Trophoblast cell (in vitro differentiated cells and primary cell): ENCODE results near the gene PCDH1.
"Not testable (repeated sequence)": the region's sequence is repeated elsewhere in the genome, so short reads cannot be mapped to it uniquely, and the experiment has no call there.

Experiments
- DNase-seq, 2 donors: peaks; one replicate each; pipeline ENCODE4 v3.0.0-alpha.2; 2016
- H2AFZ ChIP-seq: 2 replicates; pipeline ENCODE4 v1.6.1; 2013; ENCODE audit warnings: low read length, moderate library complexity, mild to moderate bottlenecking; ENCODE audit not compliant: insufficient read depth, poor library complexity
- H2AK5ac ChIP-seq: 2 replicates; pipeline ENCODE4 v1.6.1; 2013; ENCODE audit warnings: mild to moderate bottlenecking, low read length
- H2BK120ac ChIP-seq: 2 replicates; pipeline ENCODE4 v1.6.1; 2013; ENCODE audit warnings: low read length, mild to moderate bottlenecking, moderate library complexity; ENCODE audit not compliant: insufficient read depth, poor library complexity
- H2BK12ac ChIP-seq: 2 replicates; pipeline ENCODE4 v1.6.1; 2013; ENCODE audit warnings: mild to moderate bottlenecking, low read length, moderate library complexity
- H2BK5ac ChIP-seq: 2 replicates; pipeline ENCODE4 v1.6.1; 2013; ENCODE audit warnings: low read length, low read depth, moderate library complexity, mild to moderate bottlenecking; ENCODE audit not compliant: poor library complexity
- H3K14ac ChIP-seq: 2 replicates; pipeline ENCODE4 v1.6.1; 2013; ENCODE audit warnings: mild to moderate bottlenecking, low read length
- H3K18ac ChIP-seq: 2 replicates; pipeline ENCODE4 v1.6.1; 2013; ENCODE audit warnings: mild to moderate bottlenecking, low read length
- H3K23ac ChIP-seq: 2 replicates; pipeline ENCODE4 v1.6.1; 2013; ENCODE audit warnings: low read length
- H3K27ac ChIP-seq: 2 replicates; pipeline ENCODE4 v1.5.1; 2013; ENCODE audit warnings: low read depth, mild to moderate bottlenecking, inconsistent platforms, low read length, moderate library complexity
- H3K27me3 ChIP-seq: 2 replicates; pipeline ENCODE4 v1.6.1; 2013; ENCODE audit warnings: inconsistent platforms, mild to moderate bottlenecking, low read length, moderate library complexity; ENCODE audit not compliant: insufficient read depth
- H3K36me3 ChIP-seq, 2 experiments: 1 replicate in 1 of 2; 2 replicates in 1 of 2; pipeline ENCODE4 v1.6.1; 2013; ENCODE audit warnings: low read length in 2 of 2, mild to moderate bottlenecking in 2 of 2, moderate library complexity in 1 of 2; ENCODE audit not compliant: insufficient read depth in 2 of 2, control insufficient read depth in 1 of 2
- H3K4ac ChIP-seq: 2 replicates; pipeline ENCODE4 v1.6.1; 2013; ENCODE audit warnings: low read depth, mild to moderate bottlenecking, low read length, moderate library complexity
- H3K4me1 ChIP-seq, 2 experiments: 1 replicate in 1 of 2; 2 replicates in 1 of 2; pipeline ENCODE4 v1.6.1; 2013; ENCODE audit warnings: low read length in 2 of 2, mild to moderate bottlenecking in 2 of 2, moderate library complexity in 1 of 2; ENCODE audit not compliant: insufficient read depth in 2 of 2, control insufficient read depth in 1 of 2
- H3K4me2 ChIP-seq: 2 replicates; pipeline ENCODE4 v1.6.1; 2013; ENCODE audit warnings: inconsistent platforms, mild to moderate bottlenecking, low read length, moderate library complexity
- H3K4me3 ChIP-seq: 2 replicates; pipeline ENCODE4 v1.5.1; 2013; ENCODE audit warnings: mild to moderate bottlenecking, low read depth, low read length, inconsistent platforms
- H3K79me1 ChIP-seq: one replicate; pipeline ENCODE4 v1.6.1; 2013; ENCODE audit warnings: low read length
- H3K79me2 ChIP-seq: 2 replicates; pipeline ENCODE4 v1.6.1; 2013; ENCODE audit warnings: low read length, mild to moderate bottlenecking; ENCODE audit not compliant: control insufficient read depth, insufficient read depth, poor library complexity
- H3K9ac ChIP-seq: 2 replicates; pipeline ENCODE4 v1.6.1; 2013; ENCODE audit warnings: mild to moderate bottlenecking, low read length
- H3K9me3 ChIP-seq: 2 replicates; pipeline ENCODE4 v1.6.1; 2013; ENCODE audit warnings: low read depth, mild to moderate bottlenecking, control low read depth, inconsistent platforms, low read length; ENCODE audit not compliant: insufficient read depth
- H4K12ac ChIP-seq: 2 replicates; pipeline ENCODE4 v1.6.1; 2013; ENCODE audit warnings: low read depth, mild to moderate bottlenecking, low read length, moderate library complexity
- H4K8ac ChIP-seq: 2 replicates; pipeline ENCODE4 v1.6.1; 2013; ENCODE audit warnings: low read depth, mild to moderate bottlenecking, low read length, moderate library complexity
- H4K91ac ChIP-seq: one replicate; pipeline ENCODE4 v1.6.1; 2013; ENCODE audit warnings: low read depth, mild to moderate bottlenecking, low read length, moderate library complexity
- WGBS: extraction: QIAGEN DNeasy Blood & Tissue Kit; methylation state at CpG from one replicate; pipeline ENCODE4 v1.1.7; 2013; ENCODE audit warnings: missing lambda C conversion rate; ENCODE audit not compliant: insufficient read length, insufficient coverage; ENCODE audit errors: extremely low coverage; 5-methylcytosine and 5-hydroxymethylcytosine counted together

The PCDH1 gene

DNA sequence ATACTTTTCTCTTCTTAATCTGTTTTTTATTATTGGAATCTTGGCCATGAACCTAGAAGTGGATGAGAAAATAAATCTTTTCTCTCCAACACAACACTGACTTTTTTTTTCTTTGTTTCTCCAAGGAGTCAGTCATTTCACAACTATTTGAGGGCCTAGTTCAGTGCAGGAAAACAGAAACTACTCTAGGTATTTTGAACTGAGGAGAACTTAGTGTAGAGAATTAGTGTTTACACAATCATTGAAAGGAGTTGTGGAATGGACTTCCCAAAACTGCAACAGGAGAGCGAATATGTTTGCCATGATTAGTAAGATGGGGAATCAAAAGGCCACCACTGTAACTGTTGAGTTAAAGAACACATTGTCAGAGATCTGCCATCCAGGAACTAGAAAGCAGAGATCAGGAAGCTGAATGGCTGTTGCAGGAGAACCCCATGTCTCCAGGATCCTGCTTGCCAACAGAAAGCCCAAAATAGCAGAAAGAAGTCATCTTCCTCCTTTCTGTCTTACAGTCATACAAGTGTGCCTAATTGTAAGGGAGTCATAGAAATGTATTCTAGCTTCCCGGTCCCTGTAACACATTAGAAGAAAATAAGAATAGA lies 20.3 kb upstream of the PCDH1 start:
- Histone ChIP-seq H2AFZ (no peak overlapping the region), H2BK5ac (no peak overlapping the region), H4K91ac (no peak overlapping the region), H2BK12ac (no peak overlapping the region), H3K4ac (no peak overlapping the region), H4K12ac (no peak overlapping the region), H3K4me2 (no peak overlapping the region), H3K79me2 (no peaks in the 10 kb centered on the region), H3K4me1 (no peaks in the 10 kb centered on the region), H2BK120ac (no peak overlapping the region), H3K36me3 (no peaks in the 10 kb centered on the region), H3K23ac (no peak overlapping the region), H3K79me1 (no peaks in the 10 kb centered on the region), H3K27me3 (no peaks in the 10 kb centered on the region), H3K4me3 (no peak overlapping the region), H3K18ac (no peak overlapping the region), H3K9ac (no peak overlapping the region), H3K9me3 (peaks cover 2% of the 10 kb centered on the region), H3K27ac (no peak overlapping the region), H4K8ac (no peak overlapping the region), H2AK5ac (no peak overlapping the region), H3K14ac (no peak overlapping the region)
- WGBS: no CpG with 5 or more reads among the region's 2 CpGs
- peak in 1 of 2 donors; percentile 13 for DNase-seq

DNA sequence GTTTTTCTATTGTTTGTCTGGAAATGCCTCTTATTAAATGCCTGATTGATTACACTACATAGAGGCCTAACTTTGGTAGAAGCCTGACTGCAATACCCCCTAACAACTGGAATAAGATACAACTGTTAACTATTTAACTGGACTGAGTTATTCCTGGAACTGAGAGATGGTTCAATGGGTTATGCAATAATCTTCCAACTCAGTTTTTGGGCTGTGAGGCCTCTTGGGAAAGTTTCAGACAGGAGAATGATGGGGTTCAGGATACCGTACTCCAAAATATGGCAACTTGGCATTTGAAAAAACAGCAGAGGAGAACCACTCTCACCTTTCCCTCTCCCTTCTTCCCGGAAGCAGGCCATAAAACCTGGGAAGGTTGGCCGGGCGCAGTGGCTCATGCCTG lies 19.2 kb upstream of the PCDH1 start:
- H2AFZ ChIP-seq: no peak overlapping the region
- no peak overlapping the region for H2BK12ac ChIP-seq
- H3K36me3 ChIP-seq: no peaks in the 10 kb centered on the region
- H3K4me1 ChIP-seq: no peaks in the 10 kb centered on the region
- no peak overlapping the region for H3K4ac ChIP-seq
- H3K9me3 ChIP-seq: peaks cover 2% of the 10 kb centered on the region
- H3K4me3 ChIP-seq: no peak overlapping the region
- H3K79me2 ChIP-seq: no peaks in the 10 kb centered on the region
- no peak overlapping the region for H4K91ac ChIP-seq
- WGBS: no CpG with 5 or more reads among the region's 4 CpGs
- H4K8ac ChIP-seq: no peak overlapping the region
- no peaks in the 10 kb centered on the region for H3K79me1 ChIP-seq
- no peak overlapping the region for H2BK120ac ChIP-seq
- no peak overlapping the region for H2AK5ac ChIP-seq
- no peak overlapping the region for H3K9ac ChIP-seq
- no peak overlapping the region for H3K23ac ChIP-seq
- H3K18ac ChIP-seq: no peak overlapping the region
- H3K27ac ChIP-seq: no peak overlapping the region
- H4K12ac ChIP-seq: no peak overlapping the region
- H3K27me3 ChIP-seq: no peaks in the 10 kb centered on the region
- no peak overlapping the region for H2BK5ac ChIP-seq
- DNase-seq: no peak
- no peak overlapping the region for H3K14ac ChIP-seq
- no peak overlapping the region for H3K4me2 ChIP-seq

DNA sequence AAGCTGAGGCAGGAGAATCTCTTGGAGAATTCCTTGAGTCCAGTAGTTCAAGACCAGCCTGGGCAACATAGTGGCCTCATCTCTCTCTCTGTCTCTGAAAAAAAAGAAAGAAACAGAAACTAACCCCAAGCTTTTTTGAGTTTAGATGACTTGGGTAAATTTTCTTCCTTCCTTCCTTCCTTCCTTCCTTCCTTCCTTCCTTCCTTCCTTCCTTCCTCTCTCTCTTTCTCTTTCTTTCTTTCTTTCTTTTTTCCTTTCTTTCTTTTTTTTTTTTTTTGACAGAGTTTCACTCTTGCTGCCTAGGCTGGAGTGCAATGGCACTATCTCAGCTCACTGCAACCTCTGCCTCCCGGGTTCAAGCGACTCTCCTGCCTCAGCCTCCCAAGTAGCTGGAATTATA lies 12.2 kb upstream of the PCDH1 start:
- H3K27ac ChIP-seq, H3K18ac ChIP-seq, H3K23ac ChIP-seq, H2BK12ac ChIP-seq, H3K4me2 ChIP-seq, H3K27me3 ChIP-seq, H4K8ac ChIP-seq, H4K12ac ChIP-seq, H3K36me3 ChIP-seq, H3K9ac ChIP-seq, H3K4ac ChIP-seq, H3K14ac ChIP-seq, H2AK5ac ChIP-seq, H3K4me1 ChIP-seq, DNase-seq, H3K4me3 ChIP-seq, H3K9me3 ChIP-seq, H2BK120ac ChIP-seq, H2BK5ac ChIP-seq, H2AFZ ChIP-seq, H3K79me1 ChIP-seq, H4K91ac ChIP-seq, H3K79me2 ChIP-seq: not testable (repeated sequence)
- WGBS: no CpG with 5 or more reads among the region's 2 CpGs

DNA sequence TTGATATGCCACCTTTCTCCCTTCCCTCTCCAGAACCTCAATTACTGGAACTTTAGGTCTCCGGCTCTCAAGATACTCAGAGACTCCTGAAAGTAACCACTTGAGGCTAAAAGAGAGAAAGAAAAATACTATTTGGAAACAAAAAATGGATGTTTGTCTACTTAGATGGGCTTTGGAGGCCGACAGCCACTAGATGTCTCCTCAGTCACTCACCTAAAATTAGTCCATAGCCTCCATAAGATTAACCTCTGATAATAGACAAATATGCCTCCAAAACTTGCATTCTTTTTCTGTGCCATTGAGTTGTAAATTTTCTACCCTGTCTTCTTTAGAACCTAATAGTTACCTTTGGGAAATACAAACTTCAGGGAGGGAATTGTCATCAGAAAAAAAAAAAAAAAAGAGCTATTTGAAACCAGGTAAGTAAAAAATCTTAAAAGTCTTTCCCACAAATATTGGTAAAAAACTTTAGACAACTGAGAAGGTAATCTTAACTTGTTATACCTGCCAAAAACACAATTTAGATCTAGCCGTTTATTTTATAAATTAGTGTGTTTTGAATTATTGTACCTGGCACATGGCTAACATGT lies 11.2 kb upstream of the PCDH1 start:
- no peaks in the 10 kb centered on the region for H3K79me2 ChIP-seq
- no peak for DNase-seq
- no peaks in the 10 kb centered on the region for H3K36me3 ChIP-seq
- no CpG with 5 or more reads among the region's 3 CpGs for WGBS
- no peak overlapping the region for H3K4me3 ChIP-seq
- H3K4me1 ChIP-seq: no peaks in the 10 kb centered on the region
- no peak overlapping the region for H2AFZ ChIP-seq
- no peaks in the 10 kb centered on the region for H3K27me3 ChIP-seq
- H3K23ac ChIP-seq: no peak overlapping the region
- H3K9ac ChIP-seq: no peak overlapping the region
- H4K12ac ChIP-seq: no peak overlapping the region
- H3K4me2 ChIP-seq: no peak overlapping the region
- H4K8ac ChIP-seq: no peak overlapping the region
- H3K4ac ChIP-seq: no peak overlapping the region
- no peak overlapping the region for H2BK120ac ChIP-seq
- no peak overlapping the region for H3K14ac ChIP-seq
- H2BK5ac ChIP-seq: no peak overlapping the region
- no peak overlapping the region for H3K18ac ChIP-seq
- no peak overlapping the region for H2BK12ac ChIP-seq
- no peak overlapping the region for H2AK5ac ChIP-seq
- H3K79me1 ChIP-seq: no peaks in the 10 kb centered on the region
- H4K91ac ChIP-seq: no peak overlapping the region
- no peaks in the 10 kb centered on the region for H3K9me3 ChIP-seq
- no peak overlapping the region for H3K27ac ChIP-seq
